IPS-NIHi11 (cell line): ENCODE measurements around the gene SSTR4.

Source experiments
- DNase-seq: peaks from one replicate; pipeline ENCODE4 v3.0.0; 2012; ENCODE audit warnings: mixed read lengths, low spot score

SSTR4 gene

DNA sequence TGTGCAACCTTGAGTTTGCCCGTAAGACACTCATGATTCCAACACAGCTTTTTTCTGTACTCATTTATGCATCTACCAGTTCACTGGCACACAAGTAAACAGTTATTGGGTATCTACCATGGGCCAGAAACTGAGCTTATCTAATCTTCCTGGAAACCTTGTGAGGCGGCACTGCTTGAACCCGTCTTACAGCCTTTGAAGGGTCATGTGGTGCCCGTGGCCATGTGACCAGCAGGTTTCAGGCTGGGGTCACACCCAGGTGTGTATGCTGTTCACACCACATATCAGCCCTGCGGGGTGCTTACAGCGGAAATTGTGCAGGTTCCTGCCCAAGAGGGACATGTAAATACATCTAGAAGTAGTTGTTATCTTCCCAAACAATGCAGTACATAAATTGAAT lies 8.3 kb downstream of the SSTR4 start:
- no peak for DNase-seq

DNA sequence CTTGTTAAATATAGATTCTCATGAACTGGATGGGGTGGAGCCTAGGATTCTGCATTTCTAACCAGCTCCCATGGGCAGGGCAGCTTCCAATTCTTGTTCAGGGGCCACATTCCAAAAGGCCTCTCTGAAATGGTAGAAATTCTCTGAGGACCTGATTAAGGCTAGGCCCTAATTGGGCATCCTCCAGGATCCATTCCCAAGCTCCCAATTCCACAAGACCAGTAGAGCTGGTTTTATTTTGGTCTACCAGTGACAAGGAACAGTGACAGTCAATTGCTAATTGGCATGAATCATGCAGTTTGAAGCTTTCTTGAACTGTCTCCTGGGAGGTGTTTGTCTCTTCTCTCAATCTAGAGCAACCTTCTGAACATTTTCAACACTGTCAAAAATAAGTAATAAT lies 11.3 kb downstream of the SSTR4 start:
- no peak for DNase-seq

DNA sequence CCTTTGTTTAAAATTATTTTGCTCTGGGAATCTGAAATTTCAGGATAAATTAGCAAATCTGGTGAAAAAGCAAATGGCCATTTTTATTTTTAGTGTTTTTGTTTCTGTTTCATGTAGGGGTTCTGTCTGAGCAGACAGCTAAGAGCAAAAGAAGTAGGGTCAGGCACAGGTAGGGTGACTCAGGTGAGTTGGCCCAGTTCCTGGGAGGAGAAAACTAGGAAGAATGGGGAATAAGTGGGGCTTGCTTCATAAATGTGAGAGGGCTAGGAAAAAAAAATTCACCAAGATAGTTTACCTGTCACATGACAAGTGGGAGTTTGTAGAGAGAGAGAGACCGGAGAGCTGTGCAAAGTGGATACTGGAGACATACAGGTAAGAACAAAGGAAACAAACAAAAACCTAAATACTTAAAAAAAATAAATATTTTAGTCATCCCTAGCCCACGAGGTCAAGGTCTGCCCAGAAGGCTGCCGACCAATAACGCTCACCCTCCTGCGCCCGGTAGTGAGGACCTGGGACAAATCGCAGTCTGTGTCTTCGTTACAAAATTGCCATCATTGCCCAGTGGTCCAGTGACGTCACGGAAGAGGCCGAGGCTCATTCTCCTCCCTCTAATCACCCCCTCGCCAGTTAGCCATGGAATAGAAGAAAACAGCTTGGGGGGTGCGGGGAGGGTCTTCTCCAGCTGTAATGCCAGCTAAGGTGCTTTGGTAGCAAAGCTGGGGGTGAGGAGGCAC lies 12.1 kb downstream of the SSTR4 start:
- no peak for DNase-seq

DNA sequence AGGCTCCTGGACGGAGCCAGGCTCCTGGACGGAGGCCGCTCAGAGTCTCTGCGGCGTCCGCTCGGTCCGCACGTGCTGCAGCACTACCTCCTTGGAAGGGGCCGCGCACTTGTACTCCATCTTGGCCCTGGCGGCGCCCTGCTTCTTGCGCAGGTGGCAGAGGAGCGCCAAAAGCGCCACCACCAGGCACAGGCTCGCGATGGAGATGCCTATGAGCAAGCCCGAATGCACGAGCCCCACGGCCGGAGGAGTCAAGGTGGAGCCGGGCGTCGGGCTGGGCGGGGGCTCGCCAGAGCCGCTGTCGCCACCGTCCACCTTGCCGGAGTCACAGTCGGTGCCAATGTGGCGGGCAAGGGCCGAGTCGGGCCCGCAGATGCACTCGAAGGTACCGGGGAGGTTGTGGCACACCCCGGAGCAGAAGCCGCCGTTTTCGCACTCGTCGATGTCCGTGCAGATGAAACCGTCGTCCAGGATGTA lies 12.7 kb downstream of the SSTR4 start:
- DNase-seq, result no peak

DNA sequence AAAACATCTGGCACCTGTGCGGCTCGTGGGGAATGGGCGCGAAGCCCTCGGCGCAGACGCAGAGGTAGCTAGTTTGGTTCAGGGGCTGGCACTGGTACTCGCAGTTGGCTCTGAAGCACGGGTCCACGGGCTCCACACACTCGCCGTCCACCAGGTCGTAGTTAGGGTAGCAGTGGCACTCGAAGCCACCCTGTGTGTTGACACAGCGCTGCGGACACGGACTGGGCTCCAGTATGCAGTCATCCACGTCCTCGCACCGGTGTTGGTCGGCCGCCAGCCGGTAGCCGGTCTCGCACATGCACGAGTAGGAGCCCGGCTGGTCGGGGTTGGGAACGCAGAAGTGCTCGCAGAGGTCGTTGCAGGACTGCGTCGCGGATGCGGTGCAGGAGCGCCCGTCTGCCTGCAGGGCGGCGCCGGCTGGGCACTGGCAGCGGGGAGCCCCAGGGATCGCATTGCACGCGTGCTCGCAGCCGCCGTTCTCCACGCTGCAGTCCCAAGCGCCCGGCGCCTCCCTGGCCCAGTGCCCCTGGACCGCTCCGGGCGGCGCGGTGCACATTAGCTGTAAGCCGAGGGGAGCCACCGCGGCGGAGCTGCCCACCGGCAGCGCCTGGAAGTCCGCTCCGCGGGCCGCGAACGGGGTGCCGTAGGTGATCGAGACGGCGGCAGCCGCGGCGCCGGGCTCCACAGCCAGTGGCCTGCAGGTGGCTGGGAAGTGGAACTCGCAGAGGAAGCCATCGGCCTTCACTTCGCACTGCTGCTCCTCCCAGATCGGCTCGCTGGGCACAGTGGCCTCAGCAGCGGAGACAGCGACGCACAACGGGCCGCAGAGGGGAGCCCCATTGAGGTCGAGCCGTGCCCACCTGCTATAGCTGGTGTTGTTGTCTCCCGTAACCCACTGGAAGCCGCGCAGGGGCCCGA lies 13.4 kb downstream of the SSTR4 start:
- peak; percentile 59 for DNase-seq

DNA sequence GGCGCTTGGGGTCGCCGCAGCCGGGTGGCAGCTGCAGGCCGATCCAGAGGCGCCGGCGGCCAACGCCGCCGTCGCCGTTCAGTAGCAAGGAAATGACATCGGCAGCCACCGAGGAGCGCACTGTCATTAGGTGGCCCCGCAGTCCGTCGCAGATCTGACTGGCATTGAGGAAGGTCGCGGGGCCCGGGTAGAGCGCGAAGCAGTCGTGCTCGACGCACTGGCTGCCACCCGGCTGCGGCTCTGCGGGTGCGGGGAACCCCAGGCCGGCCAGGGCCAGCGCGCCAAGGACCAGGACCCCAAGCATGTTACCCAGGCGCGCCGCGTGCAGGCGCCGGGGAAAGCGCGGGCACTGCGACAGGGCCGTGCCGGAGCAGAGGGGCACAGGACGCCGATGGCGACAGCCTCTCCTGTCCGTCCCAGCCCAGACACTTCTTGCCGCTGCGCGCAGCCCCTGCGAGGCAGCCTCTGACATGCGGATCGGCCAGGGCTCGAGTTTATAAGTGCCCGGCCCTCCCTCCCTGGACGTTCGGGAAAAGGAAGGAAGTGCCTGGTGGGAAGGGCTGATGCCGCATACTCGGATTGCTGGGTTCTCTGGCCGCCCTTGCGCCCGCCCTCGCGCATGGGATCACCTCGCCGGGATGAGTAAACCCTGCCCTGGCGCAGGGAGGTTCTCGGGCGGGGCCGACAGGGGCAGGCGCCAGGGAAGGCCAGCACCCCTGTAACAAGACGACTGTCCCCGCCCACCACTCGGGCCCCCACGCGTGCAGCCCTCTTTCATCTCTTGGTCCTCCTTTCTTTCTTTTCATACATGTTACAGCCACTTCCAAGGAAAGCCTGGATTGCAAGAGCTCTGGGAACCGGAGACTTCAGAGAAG lies 14.3 kb downstream of the SSTR4 start, which contains the start of gene THBD:
TSS of gene THBD (minus strand) at position 472 of the 875 bp plus-strand sequence. CDS start at position 304, 168 bp downstream.
- DNase-seq, result peak; percentile 37

DNA sequence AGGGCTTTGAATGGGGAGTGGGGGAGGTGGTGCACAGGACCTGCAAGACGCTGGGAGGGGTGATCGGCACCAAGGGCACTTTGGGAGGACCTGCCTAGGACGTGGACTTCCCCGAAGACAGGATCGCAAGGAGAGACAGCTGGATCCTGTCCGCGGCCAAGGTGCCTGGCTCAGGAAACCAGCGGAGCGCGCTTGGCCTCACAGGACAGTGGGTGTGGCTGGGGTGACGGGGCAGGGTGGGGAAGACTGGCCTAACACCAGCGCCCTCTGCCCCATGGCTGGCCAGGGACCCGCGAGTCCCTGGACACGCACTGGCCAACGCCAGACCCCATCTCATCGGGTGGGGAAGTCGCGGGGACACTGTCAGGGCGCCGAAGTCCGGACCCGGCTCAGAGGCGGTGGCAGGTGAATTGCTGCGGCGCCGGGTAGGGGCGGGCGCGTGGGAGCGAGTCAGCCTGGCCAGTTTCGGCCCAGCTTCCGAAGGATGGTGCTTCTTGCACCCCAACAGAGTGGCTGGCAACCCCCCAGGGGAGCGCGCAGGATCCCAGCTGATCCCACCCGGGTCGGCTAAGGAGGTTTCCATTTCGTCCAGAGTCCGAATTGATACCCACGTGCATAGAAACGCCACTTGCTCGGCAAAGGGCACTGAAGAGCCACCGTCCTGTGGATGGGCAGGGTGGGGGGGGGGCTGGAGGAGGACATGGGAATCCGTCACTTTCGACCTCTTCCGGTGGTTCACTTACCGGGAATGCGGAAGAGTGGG lies 15.1 kb downstream of the SSTR4 start:
- DNase-seq, result no peak

DNA sequence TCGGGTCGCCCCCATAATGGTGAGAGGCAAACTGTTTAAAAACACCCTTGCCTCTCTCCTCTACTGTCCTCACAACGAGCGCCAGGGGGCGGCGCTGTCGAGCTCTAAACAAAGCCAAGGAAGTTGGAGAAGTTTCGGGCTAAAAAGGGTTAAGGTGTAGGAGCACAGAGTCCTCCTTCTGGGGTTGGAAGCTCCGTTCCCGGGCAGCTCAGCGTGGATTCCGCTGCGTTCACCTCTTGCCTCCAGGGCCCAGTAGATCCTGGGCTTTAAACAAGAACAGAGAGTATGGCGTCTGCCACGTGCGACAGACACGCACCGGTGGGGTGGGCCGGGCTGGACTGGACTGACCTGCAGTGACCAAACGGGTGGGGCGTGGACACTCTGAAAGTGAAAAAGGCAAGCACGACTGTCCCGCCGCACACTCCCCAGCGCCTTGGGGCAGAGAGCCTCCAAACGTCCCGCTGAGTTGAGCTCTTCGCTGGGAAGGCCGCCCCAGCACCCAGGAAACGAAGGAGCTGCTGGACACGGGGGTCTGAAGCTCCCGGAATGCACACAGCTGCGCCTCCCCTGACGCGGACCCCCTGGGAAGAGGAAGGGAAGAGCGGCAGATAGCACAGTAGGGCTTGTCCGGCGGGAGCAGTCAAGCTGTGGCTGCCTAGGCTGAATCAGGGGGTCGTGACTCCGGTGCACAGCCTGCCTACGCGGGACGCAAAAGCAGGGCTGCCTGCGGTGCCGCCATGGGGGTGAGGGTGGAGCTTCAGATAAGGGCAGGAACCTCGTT lies 15.9 kb downstream of the SSTR4 start:
- DNase-seq, result peak; percentile 75

DNA sequence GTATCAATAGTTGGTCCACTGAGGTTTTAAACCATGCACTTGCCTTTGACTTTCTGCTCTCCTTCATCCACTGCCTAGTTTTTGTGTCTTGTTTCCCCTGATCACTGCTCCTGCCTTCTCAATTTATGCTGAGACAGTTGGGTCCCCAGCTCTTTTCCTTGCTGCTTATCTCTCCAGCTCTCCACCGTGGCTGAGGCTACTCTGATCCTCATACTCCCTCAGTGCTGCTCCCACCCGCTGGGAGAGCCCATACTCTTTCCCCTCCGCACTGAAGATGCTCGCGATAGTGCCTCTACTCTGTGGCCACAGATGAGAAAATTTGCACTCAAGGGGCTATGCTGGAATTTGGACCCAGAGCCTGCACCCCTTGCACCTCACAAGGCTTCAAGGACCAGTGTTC lies 17.8 kb downstream of the SSTR4 start:
- no peak for DNase-seq

DNA sequence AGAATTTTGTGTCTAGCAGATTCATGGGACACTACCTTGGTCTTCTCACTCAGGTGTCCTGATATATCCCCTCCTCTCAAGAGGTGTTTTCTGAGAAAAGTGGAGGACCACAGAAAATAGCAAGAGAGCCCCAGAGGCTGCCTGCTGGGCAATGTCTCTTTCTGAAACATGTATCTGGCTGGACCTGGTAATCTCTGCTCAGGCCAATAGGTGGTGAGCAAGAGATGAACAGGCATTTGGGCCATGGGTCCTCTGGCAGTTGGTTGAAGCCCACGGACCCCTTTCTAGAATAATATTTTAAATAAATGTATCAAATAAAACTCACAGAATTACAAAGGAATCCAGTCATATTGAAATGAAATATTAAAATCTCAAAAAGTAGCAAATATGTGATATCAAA lies 23.1 kb downstream of the SSTR4 start:
- DNase-seq, result no peak

DNA sequence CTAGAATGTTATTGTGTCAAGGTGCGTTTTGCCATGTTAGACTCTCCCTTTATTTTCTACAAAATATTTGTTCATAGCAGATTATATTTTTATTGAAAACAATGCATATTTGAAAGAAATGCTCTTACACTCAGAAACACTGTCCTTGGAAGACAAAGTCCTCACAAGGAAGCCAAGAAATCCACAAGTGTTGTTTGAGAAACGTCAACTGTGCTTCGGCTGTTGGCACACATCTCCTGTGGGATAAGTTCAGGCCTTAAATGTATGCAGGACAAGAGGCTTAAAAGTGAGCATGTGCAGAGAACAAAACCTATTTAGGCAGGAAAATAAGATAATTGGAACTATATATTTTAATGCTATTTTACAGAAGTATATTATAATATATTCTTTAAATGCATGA lies 23.9 kb downstream of the SSTR4 start:
- no peak for DNase-seq

DNA sequence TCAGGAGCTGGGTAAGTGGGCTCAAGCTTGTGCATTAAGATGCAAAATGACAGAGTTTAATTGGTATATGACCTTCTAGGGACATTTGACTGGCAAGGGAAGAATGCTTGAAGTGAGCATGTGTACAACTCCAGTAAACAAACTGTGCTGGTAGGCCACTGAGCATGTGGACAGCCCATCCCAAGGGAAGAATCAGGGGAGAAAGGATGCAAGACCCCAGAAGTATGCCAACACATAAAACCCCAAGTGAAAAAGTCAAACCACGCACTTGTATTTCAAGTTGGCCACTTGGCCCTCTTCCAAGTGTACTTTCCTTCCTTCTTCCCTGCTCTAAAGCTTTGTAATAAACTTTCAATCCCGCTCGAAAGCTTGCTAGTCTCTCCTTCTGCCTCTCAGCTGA lies 24.7 kb downstream of the SSTR4 start:
- no peak for DNase-seq

DNA sequence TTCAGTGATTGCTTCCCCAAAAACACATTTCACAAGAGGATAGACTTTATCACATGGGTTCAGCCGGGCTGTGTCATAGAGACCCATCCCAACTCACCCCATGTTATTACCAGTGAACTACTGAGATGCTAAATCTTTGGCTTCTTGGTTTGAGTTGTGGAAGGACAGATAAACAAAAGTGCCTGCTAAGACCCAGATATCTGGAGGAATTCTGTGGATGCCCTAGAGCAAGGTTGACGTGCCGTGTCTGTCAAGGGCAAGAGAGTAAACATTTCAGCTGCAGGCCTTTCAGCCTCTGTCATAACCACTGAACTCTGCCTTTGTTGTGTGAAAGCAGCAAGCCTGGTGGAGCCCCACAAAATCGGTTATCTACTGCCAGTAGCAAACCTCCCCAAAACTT lies 25.5 kb downstream of the SSTR4 start:
- DNase-seq, result no peak

DNA sequence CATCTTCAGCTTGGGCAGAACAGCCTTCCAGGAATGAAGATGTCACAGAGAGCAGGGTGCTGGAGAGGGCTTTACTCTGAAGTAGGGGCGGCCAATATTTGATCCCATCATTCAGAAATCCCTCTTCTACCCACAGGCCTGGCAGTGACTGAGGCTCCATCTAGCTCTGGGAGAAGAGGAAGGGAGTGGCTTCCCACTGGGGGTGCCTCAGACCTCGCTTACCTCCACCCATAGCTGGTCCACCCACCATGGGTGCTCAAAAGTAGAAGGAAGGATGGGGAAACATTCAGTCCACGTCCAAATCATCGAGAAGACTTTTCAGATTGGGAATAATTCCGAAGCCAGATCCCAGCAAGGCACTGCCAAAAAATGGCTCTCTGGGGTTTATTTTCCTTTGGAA lies 26.1 kb downstream of the SSTR4 start:
- DNase-seq, result no peak

DNA sequence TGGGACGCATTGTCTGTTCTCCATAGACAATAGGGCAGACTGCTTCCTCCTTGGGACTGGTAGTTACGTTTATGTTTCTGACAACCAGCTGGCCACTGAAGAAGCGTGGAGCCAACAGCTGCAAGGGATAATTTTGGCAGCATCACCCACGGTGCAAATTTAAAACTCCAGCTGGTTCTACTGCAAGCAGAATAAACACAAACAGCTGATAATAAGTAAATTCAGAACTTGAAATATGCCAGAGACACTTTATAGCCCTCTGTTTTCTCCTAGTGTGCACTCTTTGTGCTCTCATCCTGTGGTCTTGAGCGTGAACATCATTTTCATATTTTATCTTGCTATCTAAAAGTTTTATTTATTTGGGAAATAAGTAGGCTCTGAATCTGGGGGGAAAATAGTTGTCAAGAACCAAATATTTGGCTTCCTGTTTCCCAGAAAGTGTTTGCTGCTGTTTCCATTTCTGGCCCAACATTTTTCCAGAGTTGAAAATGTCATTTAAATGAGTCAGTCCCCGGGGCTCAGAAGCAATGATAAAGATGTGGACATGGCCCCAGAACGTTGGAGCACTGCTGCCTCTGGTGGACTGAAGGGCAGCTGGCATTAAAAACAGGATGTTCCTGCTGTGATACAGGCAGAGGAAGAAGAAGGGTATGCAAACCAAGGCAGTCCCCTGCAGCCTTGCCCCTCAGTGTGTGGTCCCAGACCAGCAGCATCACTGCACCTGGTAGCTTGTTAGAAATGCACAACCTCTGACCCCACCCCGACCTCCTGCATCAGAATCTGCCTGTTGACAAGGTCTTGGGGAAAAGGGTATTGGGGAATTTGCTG lies 26.8 kb downstream of the SSTR4 start:
- peak; percentile 46 for DNase-seq

DNA sequence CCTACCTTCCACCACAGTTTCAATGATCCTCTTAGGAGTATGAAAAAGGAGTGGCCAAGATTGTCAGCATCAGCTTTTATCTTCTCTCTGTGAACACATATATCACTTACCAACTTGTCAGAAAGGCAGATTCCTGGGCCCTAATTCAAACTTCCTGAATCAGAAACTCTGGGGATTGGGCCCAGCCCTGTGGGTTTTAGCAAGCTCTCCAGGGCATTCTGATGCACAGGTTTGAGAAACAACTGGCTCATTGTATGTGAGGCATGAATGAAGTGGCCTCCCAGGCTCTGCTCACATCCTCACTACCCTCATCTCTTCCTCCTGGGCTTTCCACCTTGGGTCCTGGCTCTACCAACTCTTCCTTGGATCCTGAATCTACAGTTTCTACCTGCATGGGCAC lies 27.5 kb downstream of the SSTR4 start:
- no peak for DNase-seq

DNA sequence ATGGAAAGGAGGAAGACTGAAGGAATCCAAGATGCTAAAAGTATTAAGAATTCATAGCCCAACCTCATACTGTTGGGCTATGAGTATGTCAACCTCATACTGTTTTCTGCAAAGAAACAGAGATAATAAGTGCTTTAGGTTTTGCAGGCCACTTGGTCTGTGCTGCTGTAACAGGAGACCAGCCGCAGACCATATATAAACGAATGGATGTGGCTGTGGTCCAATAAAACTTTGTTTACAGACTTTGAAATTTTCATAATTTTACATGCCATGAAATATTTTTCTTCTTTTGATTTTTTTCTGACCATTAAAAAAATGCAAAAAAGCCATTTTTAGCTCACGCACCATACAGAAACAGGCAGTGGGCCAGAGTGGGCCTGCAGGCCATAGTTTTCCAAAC lies 28.1 kb downstream of the SSTR4 start:
- DNase-seq, result no peak

DNA sequence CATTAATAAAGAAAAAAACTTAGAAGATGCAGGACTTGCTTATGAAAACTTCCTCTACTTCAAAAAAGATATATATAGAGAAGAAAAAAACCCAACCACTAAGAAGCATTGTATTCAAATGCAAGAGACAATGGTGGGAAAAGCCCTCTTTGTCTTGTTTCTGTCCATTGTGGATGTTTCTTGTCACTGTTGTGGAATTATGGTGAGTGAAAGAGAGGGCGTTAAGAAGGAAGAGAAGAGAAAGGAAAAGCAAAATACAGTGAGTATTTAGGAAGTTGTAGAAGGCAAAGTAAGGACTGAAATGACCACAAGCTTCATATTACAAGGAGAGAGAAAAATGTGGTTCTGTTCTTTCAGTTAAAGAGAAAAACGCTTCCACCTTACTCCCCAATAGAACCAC lies 28.5 kb downstream of the SSTR4 start:
- no peak for DNase-seq
